GM18858 (cell line): ENCODE results near the gene CLCA2.

Source experiments
- ATAC-seq: cut with Tn5 transposase; IDR thresholded peaks from one replicate; pipeline ENCODE4 v1.9.1; 2021; ENCODE audit not compliant: unreplicated experiment

CLCA2 gene

GRCh38 chr1:86429835-86430234 lies 5.9 kb downstream of the CLCA2 start:
- ATAC-seq, result no peak

DNA sequence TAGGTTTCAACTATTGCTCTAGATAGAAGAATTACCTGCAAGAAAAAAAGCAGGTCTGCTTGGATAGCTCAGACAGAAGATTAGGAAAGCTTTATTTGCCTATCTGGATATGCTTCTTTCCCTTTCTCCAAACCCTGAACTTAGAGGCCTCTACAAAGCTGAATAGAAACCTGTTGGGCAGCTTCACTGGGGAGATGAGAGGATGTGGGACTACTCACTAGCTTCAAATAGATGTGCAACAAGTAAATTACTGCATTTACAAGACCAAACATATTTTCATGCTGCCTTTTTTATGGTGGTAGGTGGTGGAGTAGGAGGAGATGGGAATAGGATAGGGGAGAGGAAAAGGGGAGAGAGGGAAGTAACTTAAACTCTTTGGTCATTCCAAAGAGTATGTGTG lies 6.4 kb downstream of the CLCA2 start:
- ATAC-seq, result no peak

GRCh38 chr1:86434059-86434458 lies 10.1 kb downstream of the CLCA2 start:
- ATAC-seq, result no peak

DNA sequence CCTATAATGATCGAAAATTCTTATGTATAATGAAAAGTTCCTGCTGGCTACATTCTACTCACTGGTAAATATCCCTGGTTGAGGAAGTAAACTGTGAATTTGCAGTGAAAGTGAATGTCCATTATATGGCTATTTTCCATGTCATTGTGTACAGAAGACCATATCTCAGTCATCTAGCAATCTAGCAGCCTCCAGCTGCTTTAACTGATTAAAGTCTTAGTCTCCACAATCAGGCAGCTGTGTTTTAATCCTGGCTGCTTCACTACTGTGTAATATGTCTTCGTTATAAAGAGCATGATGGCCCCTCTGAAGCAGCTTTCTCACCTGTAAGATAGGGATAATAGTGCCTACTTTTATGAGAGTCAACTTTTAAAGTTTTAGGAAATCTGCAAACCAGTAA lies 11.4 kb downstream of the CLCA2 start:
- ATAC-seq, result no peak

- no peak for ATAC-seq
Measured at GRCh38 chr1:86436041-86436440, 12.1 kb downstream of the CLCA2 start.

GRCh38 chr1:86441581-86441980 lies 17.6 kb downstream of the CLCA2 start:
- ATAC-seq, result no peak

GRCh38 chr1:86441997-86442396 lies 18.0 kb downstream of the CLCA2 start:
- ATAC-seq, result no peak

- no peak for ATAC-seq
Measured at GRCh38 chr1:86445919-86446318, 21.9 kb downstream of the CLCA2 start.

DNA sequence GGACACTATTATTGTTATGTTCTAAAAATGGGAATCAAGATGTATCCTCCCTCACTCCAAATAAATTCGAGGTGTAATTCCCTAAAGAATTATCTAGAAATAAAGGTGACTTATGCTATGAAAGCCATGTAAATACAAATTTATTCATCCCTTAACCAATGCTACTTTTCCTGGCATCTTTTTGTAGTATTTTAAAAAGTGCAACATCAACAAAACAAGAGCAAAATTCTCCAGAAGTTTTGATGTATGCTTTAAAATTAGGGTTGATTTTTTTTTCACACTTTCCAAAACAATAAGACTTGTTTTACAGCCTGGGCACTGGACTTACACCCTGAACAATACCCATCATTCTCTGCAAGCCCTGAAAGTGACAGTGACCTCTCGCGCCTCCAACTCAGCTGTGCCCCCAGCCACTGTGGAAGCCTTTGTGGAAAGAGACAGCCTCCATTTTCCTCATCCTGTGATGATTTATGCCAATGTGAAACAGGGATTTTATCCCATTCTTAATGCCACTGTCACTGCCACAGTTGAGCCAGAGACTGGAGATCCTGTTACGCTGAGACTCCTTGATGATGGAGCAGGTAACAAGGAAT lies 23.3 kb downstream of the CLCA2 start:
- no peak for ATAC-seq

- ATAC-seq, result no peak
Measured at GRCh38 chr1:86448670-86449069, 24.7 kb downstream of the CLCA2 start.

DNA sequence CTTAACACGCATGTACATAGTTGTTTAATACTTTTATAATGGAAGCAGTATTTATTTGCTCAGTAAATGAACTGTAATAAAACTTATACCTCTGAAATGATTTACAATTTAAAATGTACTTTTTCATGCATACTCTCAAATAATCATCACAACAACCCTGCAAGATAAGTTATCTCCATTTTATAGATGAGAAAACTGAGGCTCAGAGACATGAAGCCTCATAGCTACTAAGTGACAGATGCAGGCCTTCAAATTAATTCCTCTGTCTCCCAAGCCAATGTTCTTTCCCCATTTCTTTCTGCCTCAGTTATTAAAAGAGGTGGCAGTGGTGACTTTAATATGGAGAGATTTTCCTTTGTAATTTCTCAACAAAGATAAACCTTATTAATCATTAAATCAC lies 25.1 kb downstream of the CLCA2 start:
- no peak for ATAC-seq

DNA sequence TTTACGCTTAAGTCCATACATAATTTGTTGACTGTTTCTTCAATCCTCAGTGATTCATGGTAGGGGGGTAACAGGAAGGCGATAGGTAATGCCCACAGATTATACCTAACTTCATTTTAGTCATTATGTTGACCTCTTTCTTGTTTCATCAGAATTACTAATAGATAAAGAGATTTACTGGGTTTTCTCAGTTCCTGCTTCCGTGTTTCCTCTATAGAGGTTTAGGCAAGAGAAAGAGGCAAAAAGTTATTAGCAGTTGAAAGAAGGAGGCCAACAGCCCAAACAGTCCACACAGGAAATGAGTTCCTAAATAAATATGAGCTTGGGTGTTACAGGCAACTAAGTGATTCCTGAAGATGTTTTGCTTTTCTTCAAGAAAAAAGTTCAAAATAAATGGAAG lies 26.9 kb downstream of the CLCA2 start:
- no peak for ATAC-seq

GRCh38 chr1:86453664-86454063 lies 29.7 kb downstream of the CLCA2 start:
- ATAC-seq, result no peak

- ATAC-seq, result no peak
Measured at GRCh38 chr1:86455073-86455472, 31.1 kb downstream of the CLCA2 start.

DNA sequence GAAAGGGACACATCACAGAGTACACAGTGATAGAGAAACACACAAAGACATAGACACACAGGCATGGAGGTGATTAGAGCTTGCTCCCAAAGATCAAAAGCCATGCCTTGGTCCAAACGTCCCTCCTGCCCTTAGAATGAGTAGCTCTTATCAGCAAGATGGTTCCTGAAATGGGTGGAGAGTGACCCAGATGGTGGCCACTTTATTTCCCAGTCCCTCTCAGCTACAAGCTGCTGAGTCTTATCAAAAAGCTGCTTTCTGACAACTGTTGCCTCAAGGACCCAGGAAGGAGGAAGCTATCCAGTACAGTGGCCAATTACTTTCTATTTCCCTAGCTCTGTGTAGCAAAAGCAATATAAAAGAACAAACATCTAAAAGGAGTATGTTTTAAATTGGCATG lies 37.0 kb downstream of the CLCA2 start:
- ATAC-seq, result no peak

DNA sequence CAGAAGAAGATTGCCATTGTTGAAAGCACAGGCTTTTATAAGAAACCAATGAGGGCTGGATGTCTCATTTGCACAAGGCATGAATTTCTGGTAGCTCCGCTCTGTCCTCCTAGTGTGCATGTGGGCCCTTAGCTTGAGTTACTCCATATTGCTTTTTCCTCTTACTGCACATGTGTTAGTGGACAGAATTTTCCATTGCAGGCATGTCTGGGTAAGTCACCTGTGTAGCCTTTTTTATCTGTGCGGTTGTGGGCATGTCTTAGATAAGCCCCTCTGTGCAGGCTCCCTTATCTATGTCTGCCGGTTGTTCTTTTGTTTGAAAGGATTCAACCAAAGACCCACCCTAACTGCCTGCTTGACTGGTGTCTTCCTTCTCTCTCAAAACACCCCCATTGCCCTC lies 37.5 kb downstream of the CLCA2 start:
- ATAC-seq, result no peak

DNA sequence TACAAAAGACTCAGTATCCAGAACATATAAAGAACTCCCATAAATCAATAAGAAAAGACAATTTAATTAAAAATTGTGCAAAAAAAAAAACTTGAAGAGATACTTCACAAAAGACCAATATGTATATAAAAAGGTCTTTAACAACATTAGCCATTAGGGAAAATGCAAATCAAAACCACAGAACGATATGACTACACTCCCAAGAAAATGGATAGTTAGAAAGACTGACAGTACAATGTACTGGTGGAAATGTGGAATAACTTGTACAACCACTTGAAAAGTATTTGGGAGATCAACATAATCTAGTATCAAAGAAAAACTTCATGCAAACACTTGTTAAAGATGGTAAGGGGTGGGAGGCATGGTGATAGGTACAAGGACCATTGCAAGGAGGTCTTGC lies 40.8 kb downstream of the CLCA2 start:
- no peak for ATAC-seq

GRCh38 chr1:86466109-86466844 lies 42.3 kb downstream of the CLCA2 start:
- no peak for ATAC-seq

- no peak for ATAC-seq
Measured at GRCh38 chr1:86466986-86467385, 43.0 kb downstream of the CLCA2 start.

GRCh38 chr1:86468501-86468977 lies 44.6 kb downstream of the CLCA2 start, which contains the start of gene CLCA1:
TSS of gene CLCA1 (plus strand) at chr1:86468927. CDS start at chr1:86468972, 45 bp downstream.
- no peak for ATAC-seq

GRCh38 chr1:86470859-86471258 lies 46.9 kb downstream of the CLCA2 start:
- ATAC-seq, result peak; percentile 42

GRCh38 chr1:86471291-86471690 lies 47.3 kb downstream of the CLCA2 start:
- ATAC-seq, result no peak

GRCh38 chr1:86472152-86472551 lies 48.2 kb downstream of the CLCA2 start:
- no peak for ATAC-seq
